Inflammatory macrophage treated with lipopolysaccharide for 4 hours (primary cell): ENCODE measurements around the gene RNF113A.
"Not testable (repeated sequence)": the region's sequence is repeated elsewhere in the genome, so short reads cannot be mapped to it uniquely, and the experiment has no call there.

Source experiments
- DNase-seq: peaks from one replicate; pipeline ENCODE4 v3.0.0-alpha.2; 2020

RNF113A gene

DNA sequence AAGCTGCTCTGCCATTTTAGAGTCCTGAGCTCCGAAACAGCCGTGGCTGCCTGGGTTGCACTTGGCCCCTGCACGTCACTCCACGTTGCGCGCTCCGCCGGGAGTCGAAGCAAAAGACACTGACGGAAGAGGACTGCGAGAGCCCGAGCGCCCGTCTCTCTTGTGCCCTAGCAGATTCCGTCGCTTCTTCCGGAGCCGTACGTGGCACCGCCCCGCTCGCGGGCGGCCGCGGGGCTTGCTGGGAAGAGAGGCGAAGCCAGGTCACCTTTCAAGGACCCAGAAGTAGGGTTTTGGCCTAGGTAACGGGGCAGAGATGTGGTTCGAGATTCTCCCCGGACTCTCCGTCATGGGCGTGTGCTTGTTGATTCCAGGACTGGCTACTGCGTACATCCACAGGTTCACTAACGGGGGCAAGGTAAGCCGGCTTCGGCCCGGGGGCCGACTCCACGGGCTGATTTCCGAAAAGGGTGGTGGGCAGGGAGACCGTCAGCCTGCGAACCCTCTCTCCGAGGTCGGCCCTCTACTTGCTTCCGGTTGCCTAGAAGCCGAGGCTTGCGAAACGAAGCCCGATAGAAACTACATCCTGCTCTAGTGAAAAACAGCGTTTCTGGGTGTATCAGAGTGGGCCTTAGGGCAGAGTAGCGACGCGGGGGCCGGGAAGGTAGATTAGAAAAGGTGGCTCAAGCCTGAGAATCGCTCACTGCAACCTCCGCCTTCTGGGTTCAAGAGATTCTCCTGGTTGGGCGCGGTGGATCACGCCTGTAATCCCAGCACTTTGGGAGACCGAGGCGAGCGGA is at the start of gene RNF113A, which contains the start of gene NDUFA1:
Gene RNF113A (minus strand): TSS at position 135 of the 797 bp plus-strand sequence. CDS start 120 bp downstream, at position 15.
Gene NDUFA1 (plus strand): TSS at position 234 of the 797 bp plus-strand sequence. CDS start 80 bp downstream, at position 314.
- peak; percentile 91 for DNase-seq

DNA sequence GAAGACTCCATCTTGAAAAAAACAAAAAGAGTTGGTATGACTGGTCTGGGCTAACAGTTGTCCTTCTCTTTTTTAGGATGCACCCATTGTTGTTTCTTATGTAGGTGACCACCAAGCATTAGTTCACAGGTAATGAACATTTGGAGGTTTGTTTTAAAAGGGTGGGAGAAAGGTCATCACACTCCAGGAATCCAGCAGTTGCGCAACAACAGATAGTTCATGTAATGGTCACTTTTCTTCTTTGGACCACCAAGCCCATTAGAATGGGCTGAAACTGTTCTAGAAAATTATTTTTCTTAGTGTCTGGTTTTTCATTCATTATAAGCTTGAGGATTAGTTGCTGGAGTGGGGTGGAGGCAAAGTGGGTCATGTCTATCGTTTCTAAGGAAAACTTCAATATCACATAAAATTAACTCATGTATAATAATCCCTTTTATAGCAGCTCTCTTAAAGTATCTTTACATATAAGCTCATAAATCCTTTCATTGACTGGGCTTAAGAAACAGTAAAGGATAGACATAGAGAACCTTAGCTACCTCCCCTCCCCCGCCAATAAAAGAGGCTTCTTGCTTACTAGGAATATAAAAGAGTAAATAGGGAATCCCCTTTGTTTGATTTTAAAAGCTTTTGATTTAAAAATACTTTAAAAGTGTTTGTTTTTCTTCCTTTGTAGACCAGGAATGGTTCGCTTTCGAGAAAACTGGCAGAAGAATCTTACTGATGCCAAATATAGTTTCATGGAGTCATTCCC is 48.5 kb upstream of the RNF113A start:
- no peak for DNase-seq

DNA sequence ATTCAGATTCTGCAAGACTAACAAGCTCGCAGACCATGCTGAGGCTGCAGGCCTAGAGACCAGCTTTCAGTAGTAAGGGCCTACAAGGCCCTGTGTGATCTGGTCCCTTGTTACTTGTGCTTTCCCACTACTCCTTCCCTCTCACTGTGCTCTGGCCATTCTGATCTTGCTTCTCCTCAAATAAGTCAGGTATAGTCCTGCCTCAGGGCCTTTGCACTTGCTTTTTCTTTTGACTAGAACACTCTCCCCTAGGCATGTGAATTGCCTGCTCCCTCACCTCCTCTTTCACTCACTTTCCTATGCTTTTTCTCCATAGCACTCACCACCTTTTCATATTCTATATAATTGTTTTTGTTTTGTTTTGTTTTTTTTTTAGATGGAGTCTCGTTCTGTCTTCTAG is 46.3 kb upstream of the RNF113A start:
- no peak for DNase-seq

DNA sequence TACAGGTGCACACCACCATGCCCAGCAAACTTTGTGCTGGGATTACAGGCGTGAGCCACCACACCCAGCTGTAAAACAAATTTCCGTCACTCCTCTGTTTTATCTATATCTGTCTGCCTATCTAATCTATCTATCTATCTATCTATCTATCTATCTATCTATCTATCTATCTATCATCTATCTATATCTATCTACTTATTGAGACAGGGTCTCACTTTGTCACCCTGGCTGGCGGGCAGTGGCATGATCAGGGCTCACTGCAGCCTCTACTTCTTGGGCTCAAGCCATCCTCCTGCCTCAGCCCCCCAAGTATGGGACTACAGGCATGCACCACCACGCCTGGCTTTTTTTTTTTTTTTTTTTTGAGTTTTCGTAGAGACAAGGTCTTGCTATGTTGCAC is 44.8 kb upstream of the RNF113A start:
- no peak for DNase-seq

DNA sequence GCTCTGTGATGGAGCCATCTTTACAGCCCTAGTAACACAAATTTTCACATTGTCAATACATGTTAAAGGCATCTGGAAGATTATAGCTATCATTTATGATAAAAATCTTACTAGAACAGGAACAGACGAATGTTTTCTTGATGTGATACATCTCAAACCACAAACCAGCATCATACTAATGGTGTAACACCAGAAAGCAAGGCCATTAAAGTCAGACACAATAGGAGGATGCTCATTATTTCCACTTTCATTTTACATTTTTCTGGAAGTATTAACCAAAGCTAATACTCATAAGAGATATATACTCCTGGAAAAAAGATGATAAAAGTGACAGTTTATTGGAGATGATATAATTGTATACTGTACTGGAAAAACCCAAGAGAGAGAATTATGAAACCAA is 29.4 kb upstream of the RNF113A start:
- DNase-seq = peak; percentile 78

DNA sequence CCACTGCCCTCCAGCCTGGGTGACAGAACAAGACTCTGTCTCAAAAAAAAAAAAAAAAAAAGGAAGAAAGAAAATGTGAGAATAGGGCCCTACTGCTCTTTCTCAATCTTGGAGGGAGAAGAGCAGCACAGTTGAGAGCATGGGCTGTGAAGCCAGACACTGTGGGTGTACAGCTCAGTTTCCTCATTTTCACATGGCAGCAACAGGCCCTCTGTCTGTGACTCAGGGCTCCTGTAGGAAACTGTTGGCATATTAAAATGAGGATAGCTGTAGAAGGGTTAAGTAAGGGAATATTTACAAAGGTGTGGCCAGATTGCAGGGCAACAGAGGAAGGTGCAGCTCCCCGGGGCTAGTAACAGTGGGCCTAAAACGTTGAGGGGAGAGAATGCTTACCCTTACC is 27.6 kb upstream of the RNF113A start:
- DNase-seq = peak; percentile 92

DNA sequence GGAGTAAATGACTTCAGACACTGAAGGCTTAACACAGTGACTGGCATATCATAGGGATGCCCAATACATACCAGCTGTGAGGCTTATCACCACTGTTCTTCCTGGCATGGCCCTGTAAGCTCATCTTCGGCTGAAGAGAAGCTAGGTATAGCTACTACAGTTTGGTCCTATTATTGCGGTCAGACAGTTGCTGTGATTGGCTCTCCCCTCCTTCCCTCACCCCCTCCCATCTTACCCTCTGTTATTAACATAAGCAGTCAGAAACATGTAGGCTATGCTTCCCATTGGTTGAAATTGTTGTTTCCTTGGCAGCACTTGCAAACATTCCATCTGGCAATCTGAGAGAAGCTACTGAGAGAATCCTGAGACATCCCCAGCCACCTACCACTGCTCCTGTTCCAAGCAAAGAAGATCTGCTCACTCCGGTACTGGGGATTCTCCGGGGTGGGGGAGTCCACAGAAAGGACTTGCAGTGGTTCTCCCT is 24.4 kb upstream of the RNF113A start, which contains the start of gene AKAP14:
Gene AKAP14 (plus strand): TSS at position 51 of the 484 bp plus-strand sequence. CDS start 7,331 bp downstream, outside the sequence.
- no peak for DNase-seq

DNA sequence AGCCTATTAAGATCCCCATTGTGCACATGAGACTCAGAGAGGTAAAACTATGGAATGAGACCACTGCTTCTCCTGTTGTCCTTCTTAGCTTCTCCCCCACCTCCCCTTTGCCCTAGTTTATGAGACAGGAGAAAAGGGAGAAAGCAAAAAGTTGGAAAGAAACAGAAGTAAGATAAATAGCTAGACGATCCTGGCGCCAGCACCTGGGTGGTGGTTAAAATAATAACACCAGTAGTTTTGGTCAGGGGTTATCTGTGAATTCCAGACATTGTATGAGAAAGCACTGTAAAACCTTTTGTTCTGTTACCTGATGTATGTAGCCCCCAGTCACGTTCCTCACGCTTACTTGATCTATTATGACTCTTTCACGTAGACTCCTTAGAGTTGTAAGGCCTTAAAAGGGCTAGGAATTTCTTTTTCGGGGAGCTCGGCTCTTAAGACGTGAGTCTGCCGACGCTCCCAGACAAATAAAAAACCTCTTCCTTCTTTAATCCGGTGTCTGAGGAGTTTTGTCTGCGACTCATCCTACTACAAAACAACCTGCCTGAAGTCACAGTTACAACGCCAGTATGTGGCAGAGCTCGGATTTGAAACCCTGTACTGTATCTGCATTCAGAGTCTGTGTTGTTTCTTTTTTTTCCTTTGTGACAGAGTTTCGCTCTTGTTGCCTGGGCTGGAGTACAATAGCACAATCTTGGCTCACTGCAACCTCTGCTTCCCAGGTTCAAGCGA is 20.6 kb upstream of the RNF113A start:
- DNase-seq = not testable (repeated sequence)

DNA sequence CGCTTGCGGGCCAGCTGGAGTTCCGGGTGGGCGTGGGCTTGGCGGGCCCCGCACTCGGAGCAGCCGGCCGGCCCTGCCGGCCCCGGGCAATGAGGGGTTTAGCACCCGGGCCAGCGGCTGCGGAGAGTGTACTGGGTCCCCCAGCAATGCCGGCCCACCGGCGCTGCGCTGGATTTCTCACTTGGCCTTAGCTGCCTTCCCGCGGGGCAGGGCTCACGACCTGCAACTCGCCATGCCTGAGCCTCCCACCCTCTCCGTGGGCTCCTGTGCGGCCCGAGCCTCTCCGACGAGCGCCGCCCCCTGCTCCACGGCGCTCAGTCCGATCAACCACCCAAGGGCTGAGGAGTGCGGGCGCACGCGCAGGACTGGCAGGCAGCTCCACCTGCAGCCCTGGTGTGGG is 19.1 kb upstream of the RNF113A start:
- not testable (repeated sequence) for DNase-seq

DNA sequence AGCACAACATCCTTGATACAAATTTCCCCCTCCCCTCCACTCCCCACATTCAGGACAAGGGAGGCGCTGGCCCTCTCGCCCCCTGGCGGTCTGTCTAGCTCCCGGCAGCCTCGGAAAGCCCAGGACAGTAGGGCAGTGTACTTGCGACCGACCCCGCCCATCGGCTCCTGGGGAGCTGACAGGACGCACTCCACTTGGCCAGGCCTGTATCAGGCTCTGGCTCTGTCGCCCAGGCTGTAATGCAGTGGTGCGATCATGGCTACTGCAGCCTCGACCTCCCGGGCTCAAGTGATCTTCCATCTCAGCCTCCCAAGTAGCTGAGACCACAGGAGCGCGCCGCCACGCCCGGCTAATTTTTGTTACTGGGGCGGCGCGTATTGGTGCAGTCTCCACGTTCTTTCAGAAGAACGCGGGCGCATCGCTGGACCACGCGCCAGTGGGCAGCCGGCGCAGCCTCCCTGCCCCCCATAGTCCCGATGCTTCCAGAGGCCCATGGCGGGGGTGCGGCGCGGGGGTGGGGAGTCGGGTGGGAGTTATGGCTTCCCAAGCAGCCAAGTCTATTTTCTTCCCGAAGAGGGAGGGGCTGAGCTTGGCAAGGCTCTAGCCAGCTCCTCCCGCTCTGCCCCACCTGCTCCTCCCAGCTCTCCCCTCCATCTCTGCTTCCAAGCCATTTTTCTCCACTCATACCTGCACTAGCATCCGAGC is 16.3 kb upstream of the RNF113A start:
- peak; percentile 56 for DNase-seq

DNA sequence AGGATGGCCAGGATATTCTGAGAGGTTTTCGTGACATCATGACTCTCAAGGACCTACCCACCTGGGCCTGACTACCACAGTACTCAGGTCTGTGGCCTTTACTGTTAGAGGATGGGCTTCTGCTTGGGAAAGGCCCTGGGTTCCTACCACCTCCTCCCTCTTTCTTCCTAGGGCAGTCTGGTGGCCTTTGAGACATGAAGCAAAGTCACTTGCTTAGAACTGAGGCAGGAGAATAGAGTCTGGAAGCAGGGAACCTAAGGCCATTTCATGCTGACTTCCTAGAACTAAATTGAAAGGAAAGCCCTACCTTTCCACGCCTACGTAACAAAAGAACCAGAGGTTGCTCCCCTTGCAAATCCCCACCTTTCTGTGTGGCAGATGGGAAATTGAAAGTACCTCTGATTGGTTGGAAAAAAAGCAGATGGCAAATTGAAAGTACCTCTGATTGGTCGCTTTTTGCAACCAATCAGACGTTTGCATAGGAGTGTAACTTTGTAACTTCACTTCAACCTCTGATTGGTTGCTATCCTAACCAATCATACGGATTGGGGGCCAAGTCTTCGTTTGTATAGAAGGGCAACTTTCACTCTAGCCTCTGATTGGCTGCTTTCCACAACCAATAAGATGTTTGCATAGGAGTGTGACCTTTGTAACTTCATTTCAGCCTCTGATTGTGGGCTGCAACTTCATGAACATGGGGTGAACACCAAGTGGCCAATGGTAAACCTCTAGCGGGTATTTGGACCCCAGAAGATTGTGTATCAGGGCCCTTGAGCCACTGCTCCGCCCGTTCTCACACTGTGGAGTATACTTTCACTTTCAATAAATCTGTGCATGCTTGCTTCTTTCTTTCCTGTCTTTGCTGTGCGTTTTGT is 14.3 kb upstream of the RNF113A start:
- DNase-seq = peak; percentile 29

DNA sequence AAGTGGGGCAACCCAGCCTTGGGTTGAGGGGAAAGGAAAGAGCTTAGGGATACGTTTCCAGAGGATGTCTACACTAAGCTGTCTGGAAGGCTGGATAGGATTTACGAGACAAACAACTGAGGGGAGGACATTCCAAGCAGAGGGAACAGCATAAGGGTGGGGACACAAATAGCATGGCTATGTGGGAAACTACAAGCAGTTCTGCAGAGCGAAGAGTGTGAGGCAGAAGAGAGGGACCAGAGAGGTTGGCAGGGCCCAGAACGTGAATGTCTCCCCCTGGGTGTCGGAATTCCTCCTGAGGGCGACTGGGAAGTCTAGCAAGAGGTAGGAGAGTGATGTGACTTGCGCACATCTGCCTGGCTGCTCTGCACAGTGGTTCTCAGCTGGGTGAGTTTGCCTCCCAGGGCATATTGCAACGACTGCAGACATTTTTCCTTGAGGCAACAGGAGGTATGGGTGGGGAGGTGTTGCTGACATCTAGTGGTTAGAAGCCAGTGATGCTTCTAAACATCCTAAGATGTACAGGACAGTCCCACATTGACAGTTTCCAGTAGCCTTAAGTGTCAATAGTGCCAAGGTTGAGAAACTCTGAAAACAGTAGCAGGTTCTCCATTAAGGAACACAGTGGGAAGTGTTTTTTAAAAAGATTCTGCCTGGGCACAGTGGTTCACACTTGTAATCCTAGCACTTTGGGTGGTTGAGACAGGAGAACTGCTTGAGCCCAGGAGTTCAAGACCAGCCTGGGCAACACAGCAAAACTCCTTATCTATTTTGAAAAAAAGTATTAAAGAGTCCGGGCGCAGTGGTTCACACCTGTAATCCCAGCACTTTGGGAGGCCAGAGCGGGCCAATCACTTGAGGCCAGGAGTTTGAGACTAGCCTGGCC is 9.3 kb upstream of the RNF113A start:
- peak; percentile 58 for DNase-seq

DNA sequence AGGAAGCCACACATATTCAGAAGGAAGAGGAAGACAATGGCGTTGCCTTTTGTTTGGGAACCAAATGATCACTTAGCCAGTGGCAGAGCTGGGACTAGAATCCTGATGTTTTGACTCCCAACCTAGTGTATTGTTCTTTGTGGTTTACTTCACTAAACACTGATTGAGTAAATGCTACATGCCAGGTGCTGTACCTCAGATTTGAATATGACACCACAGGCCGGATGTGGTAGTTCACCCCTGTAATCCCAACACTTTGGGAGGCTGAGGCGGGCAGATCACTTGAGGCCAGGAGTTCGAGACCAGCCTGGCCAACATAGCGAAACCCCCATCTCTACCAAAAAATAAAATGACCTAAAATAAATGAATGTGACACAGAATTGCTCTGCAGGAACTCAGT is 8.5 kb upstream of the RNF113A start:
- DNase-seq = no peak

DNA sequence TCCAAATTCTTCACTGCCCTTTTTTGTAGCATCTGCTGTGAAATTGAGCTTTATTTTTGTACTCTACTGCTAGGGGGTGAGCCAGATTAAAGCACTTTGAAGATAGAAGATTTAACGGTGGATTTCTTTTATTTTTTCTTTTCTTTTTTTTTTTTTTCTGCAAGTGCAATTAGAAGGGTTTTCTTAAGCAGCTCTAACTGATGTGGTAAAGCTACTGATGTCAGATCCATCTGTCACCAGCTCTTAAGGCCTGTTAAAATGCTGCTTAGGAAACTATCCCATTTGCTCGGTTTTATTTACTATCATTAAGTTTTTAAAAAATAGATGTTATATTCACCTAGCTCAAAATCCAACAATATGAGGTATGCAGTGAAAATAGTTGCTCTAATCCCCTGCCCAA is 7.2 kb upstream of the RNF113A start:
- DNase-seq = no peak

DNA sequence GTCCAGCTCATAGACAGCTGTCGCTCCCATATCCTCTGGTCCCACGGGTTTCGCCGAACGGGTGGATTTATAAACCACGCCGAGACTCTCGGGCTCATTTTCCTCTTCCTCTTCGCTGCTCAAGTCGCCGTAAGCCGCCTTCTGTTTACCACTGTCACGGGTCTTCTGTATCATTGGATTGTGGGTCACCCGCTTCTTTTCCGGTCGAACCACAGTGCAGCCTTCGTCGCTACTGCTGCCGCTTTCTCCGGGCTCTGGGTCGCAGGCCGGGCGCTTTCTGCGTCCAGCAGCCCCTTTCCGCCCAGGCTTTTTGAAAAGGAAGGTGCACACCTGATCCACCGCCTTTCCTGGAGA is 311 bp downstream of the RNF113A start:
- peak; percentile 47 for DNase-seq

DNA sequence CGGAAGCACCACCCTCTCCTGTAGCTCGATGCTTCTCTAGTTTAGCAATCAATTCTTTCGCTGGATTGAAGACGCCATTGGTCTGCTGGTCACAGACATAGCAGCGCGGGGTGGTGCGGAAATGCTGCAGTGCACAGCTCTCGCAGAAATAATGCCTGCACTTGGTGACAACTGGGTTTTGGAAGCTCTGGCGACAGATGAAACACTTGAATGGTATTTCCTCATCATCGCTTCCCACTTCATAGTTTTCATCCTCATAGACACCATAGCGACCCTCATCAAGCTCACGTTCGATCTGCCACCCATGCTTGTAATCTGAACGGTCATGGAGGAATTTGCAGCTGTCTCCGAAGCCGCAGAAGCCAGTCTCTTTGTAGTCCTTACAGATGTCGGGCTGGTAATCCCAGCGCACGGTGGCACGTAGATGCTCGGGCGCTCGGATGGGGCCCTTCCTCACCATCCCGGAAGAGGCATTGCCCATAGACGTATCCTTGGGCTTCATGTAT is 854 bp downstream of the RNF113A start:
- peak; percentile 52 for DNase-seq

DNA sequence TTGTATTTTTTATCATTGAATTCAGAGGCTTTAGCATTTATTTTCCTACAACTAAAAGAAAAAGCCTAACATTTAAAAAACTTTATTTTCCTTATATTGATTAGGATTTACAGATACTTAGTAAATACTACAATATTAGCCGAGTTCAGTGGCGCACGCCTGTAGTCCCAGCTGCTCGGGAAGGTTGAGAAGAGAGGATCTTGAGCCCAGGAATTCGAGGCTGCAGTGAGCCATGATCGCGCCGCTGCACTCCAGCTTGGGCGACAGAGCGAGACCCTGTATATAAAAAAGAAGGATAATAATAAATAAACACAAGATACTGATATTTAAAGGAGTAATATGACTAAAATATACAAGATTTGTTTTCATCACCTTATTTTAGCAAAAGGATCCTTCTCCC is 18.1 kb downstream of the RNF113A start:
- no peak for DNase-seq

DNA sequence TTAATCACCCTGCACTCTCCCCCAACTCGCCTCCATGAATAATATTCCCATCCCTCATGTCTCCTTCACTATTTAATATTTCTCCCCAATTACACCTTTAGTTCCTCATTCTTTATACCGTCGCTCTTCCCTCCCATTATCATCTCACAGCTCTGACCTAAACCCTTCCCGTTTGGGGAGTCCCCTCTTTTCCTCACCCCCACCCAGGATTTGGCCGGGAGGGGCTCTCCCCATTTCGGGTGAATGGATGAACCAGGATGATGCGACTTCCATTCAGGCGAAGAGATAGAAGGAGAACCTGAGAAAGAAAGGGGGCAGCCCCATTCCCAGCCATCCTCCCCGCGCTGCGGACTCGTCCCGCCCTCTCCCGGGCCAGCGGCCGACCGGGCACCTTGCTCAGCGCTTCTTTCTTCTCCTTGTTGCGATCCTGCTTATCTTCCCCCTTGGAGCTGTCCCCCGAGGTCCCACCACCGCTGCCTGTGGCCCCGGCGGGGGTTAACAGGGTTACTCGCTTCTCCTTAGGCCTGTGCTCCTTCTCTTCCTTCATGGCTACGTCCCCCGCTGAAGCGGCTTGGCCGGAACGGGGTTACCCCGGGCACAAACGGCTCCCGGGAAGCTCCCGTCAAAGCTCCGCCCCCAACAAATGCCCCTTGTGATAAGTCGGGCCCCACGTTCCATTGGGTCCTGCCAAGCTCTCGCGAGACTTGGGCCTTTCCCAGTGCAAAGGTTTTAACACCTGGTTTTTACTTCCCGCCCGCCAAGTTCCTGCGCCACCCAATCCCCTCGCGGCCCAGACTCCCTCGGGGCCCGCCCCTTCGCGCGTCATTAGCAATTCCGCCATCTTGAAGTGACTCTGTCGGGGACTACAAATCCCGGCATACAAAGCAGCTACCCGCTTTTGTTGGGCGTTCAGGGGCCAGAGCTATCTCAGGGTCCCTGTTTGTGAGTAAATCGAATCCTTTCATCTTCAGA is 18.9 kb downstream of the RNF113A start, which contains the start of gene UPF3B:
Gene UPF3B (minus strand): TSS at position 582 of the 972 bp plus-strand sequence. CDS start 35 bp downstream, at position 547.
- peak; percentile 97 for DNase-seq

DNA sequence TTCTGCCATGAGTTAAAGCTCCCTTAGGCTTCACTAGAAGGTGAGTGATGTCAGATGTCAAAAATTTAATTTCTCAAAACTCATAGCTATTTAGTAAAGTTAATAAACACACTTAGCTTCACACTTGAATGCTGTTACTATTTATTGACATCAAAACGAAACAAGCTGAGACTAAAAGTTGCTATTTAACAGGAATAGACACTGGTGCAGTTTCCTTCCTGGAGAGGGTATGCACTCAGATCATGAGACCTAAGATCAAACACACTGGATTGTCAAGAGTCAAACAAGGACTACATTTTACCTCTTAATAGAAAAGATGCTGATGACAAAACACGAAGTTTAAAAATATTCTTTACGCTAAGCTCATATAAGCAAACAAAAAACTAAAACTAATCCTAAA is 37.6 kb downstream of the RNF113A start:
- DNase-seq = no peak
